Activated CD8-positive, alpha-beta T cell treated with anti-CD3 and anti-CD28 coated beads for 36 hours (primary cell): ENCODE data around the gene PPP1R13L. TPM values are rescaled to one million over a fixed set of nuclear protein-coding genes. Genes with fewer than 3 reads are reported as not detected.

Source experiments
- ATAC-seq: fragments of 200-7000 bp; cut with Tn5 transposase; one replicate; pipeline ENCODE4 v1.10.0; 2021; ENCODE audit warnings: mild to moderate bottlenecking, moderate library complexity
- CTCF ChIA-PET: fragments of 350-600 bp; sonication (Branson Sonifier 250); formaldehyde crosslinking; loops from one replicate; lab custom pipeline; 2021; ENCODE audit warnings: antibody characterized with exemption; lab: Charles Lee
- POLR2A ChIA-PET: fragments of 350-600 bp; sonication (Branson Sonifier 250); formaldehyde crosslinking; loops from one replicate; lab custom pipeline; 2021; ENCODE audit warnings: antibody characterized with exemption; lab: Charles Lee
- DNase-seq: peaks from one replicate; pipeline ENCODE4 v3.0.0-alpha.2; 2020
- H3K27ac Mint-ChIP-seq: one replicate; pipeline ENCODE4 v1.8.0; 2021; ENCODE audit warnings: mild to moderate bottlenecking, mixed read lengths
- H3K27me3 Mint-ChIP-seq: one replicate; pipeline ENCODE4 v1.8.0; 2021; ENCODE audit warnings: mixed read lengths
- H3K36me3 Mint-ChIP-seq: one replicate; pipeline ENCODE4 v1.8.0; 2021; ENCODE audit warnings: low read depth, mixed read lengths
- H3K4me1 Mint-ChIP-seq: one replicate; pipeline ENCODE4 v1.8.0; 2021; ENCODE audit warnings: low read depth, mixed read lengths
- H3K4me3 Mint-ChIP-seq: one replicate; pipeline ENCODE4 v1.8.0; 2021; ENCODE audit warnings: mild to moderate bottlenecking, moderate library complexity, mixed read lengths
- H3K9me3 Mint-ChIP-seq: one replicate; pipeline ENCODE4 v1.8.0; 2021; ENCODE audit warnings: mixed read lengths
- intact Hi-C: fragments of 100-400 bp; cut with micrococcal nuclease; formaldehyde crosslinking; loops from one replicate; pipeline ENCODE4 v1.10.0; 2022
- total RNA-seq, 2 experiments: library from RNA; stranded (reverse); gene quantifications; one replicate each; pipeline ENCODE4 v1.2.3, GENCODE V29; 2021
- TF ChIP-seq, protein P1 (sequence below): fragments of 200-600 bp; IDR thresholded peaks from one replicate; pipeline ENCODE4 v1.8.0; 2022; ENCODE audit warnings: antibody characterized with exemption, mild to moderate bottlenecking

The PPP1R13L gene
- total RNA-seq, 2 experiments from 2014 or later: 4.6 to 5.8 TPM

GRCh38 chr19:45352914-45353796 lies 51.7 kb downstream of the PPP1R13L start:
- intact Hi-C loops: no loop called here
- H3K27ac Mint-ChIP-seq: no peak overlapping the region
- no peak for ATAC-seq
- no peak for DNase-seq
- no peak overlapping the region for H3K4me3 Mint-ChIP-seq
- H3K36me3 Mint-ChIP-seq: peaks cover 18% of the 10 kb centered on the region
- ChIA-PET POLR2A (interaction anchor here (0.6 to 0.7 kb wide), 2 partner anchors 120 to 248 kb away, joined by 3 read pairs; no protein-coding TSS in a partner anchor), CTCF (interaction anchor here (1.1 to 2.3 kb wide), 2 partner anchors 15 to 49 kb away, joined by 4 to 5 read pairs; no protein-coding TSS in a partner anchor)
- no peaks in the 10 kb centered on the region for H3K9me3 Mint-ChIP-seq
- H3K4me1 Mint-ChIP-seq: no peaks in the 10 kb centered on the region
- TF ChIP-seq, protein P1, sequence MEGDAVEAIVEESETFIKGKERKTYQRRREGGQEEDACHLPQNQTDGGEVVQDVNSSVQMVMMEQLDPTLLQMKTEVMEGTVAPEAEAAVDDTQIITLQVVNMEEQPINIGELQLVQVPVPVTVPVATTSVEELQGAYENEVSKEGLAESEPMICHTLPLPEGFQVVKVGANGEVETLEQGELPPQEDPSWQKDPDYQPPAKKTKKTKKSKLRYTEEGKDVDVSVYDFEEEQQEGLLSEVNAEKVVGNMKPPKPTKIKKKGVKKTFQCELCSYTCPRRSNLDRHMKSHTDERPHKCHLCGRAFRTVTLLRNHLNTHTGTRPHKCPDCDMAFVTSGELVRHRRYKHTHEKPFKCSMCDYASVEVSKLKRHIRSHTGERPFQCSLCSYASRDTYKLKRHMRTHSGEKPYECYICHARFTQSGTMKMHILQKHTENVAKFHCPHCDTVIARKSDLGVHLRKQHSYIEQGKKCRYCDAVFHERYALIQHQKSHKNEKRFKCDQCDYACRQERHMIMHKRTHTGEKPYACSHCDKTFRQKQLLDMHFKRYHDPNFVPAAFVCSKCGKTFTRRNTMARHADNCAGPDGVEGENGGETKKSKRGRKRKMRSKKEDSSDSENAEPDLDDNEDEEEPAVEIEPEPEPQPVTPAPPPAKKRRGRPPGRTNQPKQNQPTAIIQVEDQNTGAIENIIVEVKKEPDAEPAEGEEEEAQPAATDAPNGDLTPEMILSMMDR: no peak
- no peaks in the 10 kb centered on the region for H3K27me3 Mint-ChIP-seq

GRCh38 chr19:45352471-45352870 lies 52.4 kb downstream of the PPP1R13L start:
- intact Hi-C loops: no loop called here
- ATAC-seq: no peak
- Mint-ChIP-seq H3K4me1 (no peaks in the 10 kb centered on the region), H3K36me3 (peaks cover 16% of the 10 kb centered on the region), H3K4me3 (no peak overlapping the region), H3K27me3 (no peaks in the 10 kb centered on the region), H3K27ac (no peak overlapping the region), H3K9me3 (no peaks in the 10 kb centered on the region)
- TF ChIP-seq, protein P1: no peak
- POLR2A ChIA-PET: no interaction called here
- CTCF ChIA-PET: interaction anchor here (1.1 kb wide), 1 partner anchor 14 kb away, joined by 4 read pairs; no protein-coding TSS in a partner anchor
- DNase-seq: no peak

- CTCF ChIA-PET: no interaction called here
- no peaks in the 10 kb centered on the region for H3K9me3 Mint-ChIP-seq
- intact Hi-C loops: no loop called here
- H3K27ac Mint-ChIP-seq: no peak overlapping the region
- TF ChIP-seq, protein P1: no peak
- POLR2A ChIA-PET: no interaction called here
- H3K4me3 Mint-ChIP-seq: no peak overlapping the region
- no peak for ATAC-seq
- H3K36me3 Mint-ChIP-seq: peaks cover 16% of the 10 kb centered on the region
- H3K4me1 Mint-ChIP-seq: no peaks in the 10 kb centered on the region
- no peak for DNase-seq
- H3K27me3 Mint-ChIP-seq: peaks cover 1% of the 10 kb centered on the region
These were observed 52.8 kb downstream of the PPP1R13L start for GRCh38 chr19:45352062-45352461.

DNA sequence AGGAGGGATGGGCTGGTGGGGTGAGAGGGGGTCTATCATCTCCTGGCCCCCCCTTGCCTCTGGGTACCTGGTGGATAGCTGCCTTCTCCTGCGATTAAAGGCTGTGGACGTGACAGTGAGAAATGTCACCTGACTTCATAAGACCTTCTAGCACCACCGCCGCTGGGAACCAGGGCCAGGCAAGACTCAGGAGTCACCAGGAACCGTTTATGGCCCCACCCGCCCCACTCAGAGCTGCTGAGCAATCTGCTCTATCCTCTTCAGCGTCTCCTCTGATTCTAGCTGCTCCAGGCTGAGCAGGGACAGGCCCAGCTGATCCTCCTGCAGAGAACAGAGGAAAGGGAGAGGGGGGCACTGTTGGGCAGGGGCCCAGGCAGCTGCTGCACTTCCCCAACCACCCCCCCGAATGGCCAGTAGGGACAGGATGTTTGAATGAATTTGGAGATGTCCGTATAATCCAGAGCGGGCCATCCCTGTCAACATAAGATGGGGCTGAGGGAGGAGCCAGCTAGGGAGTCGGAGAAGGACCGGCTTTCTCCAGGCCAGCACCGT lies 53.4 kb downstream of the PPP1R13L start:
- intact Hi-C loops: no loop called here
- Mint-ChIP-seq H3K36me3 (peaks cover 13% of the 10 kb centered on the region), H3K27me3 (peaks cover 3% of the 10 kb centered on the region), H3K4me1 (no peaks in the 10 kb centered on the region), H3K9me3 (no peaks in the 10 kb centered on the region), H3K4me3 (no peak overlapping the region), H3K27ac (no peak overlapping the region)
- ATAC-seq: no peak
- POLR2A ChIA-PET: no interaction called here
- TF ChIP-seq, protein P1: no peak
- CTCF ChIA-PET: interaction anchor here (0.9 kb wide), 1 partner anchor 44 kb away, joined by 3 read pairs; no protein-coding TSS in a partner anchor
- DNase-seq: no peak
